WTC11 (cell line): Measurements from ENCODE around the gene SLC24A3. TPM values are rescaled to one million over a fixed set of nuclear protein-coding genes. Genes with fewer than 3 reads are reported as not detected.

Experiments used
- ATAC-seq: fragments of 200-7000 bp; cut with Tn5 transposase; 2 replicates; pipeline ENCODE4 v1.10.0; 2021; ENCODE audit warnings: mild to moderate bottlenecking, moderate library complexity
- CTCF ChIA-PET: fragments of 300-600 bp; sonication (Branson Sonifier 250); formaldehyde crosslinking; loops from one replicate; lab custom pipeline; 2021; ENCODE audit warnings: antibody characterized with exemption; lab: Charles Lee
- POLR2A ChIA-PET: fragments of 350-600 bp; sonication (Branson Sonifier 250); formaldehyde crosslinking; loops from one replicate; lab custom pipeline; 2021; ENCODE audit warnings: antibody characterized with exemption; lab: Charles Lee
- DNase-seq: peaks from one replicate; pipeline ENCODE4 v3.0.0; 2021; ENCODE audit warnings: low spot score
- H3K27ac Mint-ChIP-seq: 2 replicates; pipeline ENCODE4 v1.8.0; 2021; ENCODE audit warnings: mixed read lengths
- H3K27me3 Mint-ChIP-seq: 2 replicates; pipeline ENCODE4 v1.8.0; 2021; ENCODE audit warnings: low read depth, mild to moderate bottlenecking, moderate library complexity, mixed read lengths
- H3K36me3 Mint-ChIP-seq: 2 replicates; pipeline ENCODE4 v1.8.0; 2021; ENCODE audit warnings: mixed read lengths
- H3K4me1 Mint-ChIP-seq: 2 replicates; pipeline ENCODE4 v1.8.0; 2022; ENCODE audit warnings: mixed read lengths
- H3K4me3 Mint-ChIP-seq: 2 replicates; pipeline ENCODE4 v1.8.0; 2021; ENCODE audit warnings: mild to moderate bottlenecking, moderate library complexity, mixed read lengths
- H3K9me3 Mint-ChIP-seq: 2 replicates; pipeline ENCODE4 v1.8.0; 2021; ENCODE audit warnings: mixed read lengths
- CREM ChIP-seq: sonication (generic); formaldehyde crosslinking; IDR thresholded peaks from 2 replicates; pipeline ENCODE4 v1.8.1; 2022; ENCODE audit warnings: mild to moderate bottlenecking, missing genetic modification reagents, moderate library complexity
- ELF4 ChIP-seq: sonication (generic); formaldehyde crosslinking; IDR thresholded peaks from 2 replicates; pipeline ENCODE4 v1.8.1; 2022; ENCODE audit warnings: low read depth, mild to moderate bottlenecking, moderate library complexity, missing genetic modification reagents
- FOXJ3 ChIP-seq: sonication (generic); formaldehyde crosslinking; IDR thresholded peaks from 2 replicates; pipeline ENCODE4 v1.9.0; 2021; ENCODE audit warnings: missing genetic modification reagents, mild to moderate bottlenecking, borderline replicate concordance
- GRHL2 ChIP-seq: fragments of 250-450 bp; sonication (Bioruptor Pico); IDR thresholded peaks from 2 replicates; pipeline ENCODE4 v1.8.0; 2022; ENCODE audit warnings: mild to moderate bottlenecking, moderate library complexity; ENCODE audit not compliant: insufficient replicate concordance, severe bottlenecking
- GTF2I ChIP-seq: fragments of 250-450 bp; sonication (Bioruptor Pico); conservative IDR thresholded peaks from 2 replicates; pipeline ENCODE4 v1.4.0; 2021; ENCODE audit warnings: mild to moderate bottlenecking
- NR2C2 ChIP-seq: sonication (generic); formaldehyde crosslinking; IDR thresholded peaks from 2 replicates; pipeline ENCODE4 v1.8.0; 2022; ENCODE audit warnings: mild to moderate bottlenecking, missing genetic modification reagents
- OVOL2 ChIP-seq: fragments of 250-450 bp; sonication (Bioruptor Pico); IDR thresholded peaks from 2 replicates; pipeline ENCODE4 v1.9.0; 2021; ENCODE audit warnings: mild to moderate bottlenecking, borderline replicate concordance
- SMAD3 ChIP-seq: sonication (generic); formaldehyde crosslinking; IDR thresholded peaks from 2 replicates; pipeline ENCODE4 v1.8.0; 2022; ENCODE audit warnings: missing genetic modification reagents, mild to moderate bottlenecking, borderline replicate concordance
- SOX15 ChIP-seq: fragments of 250-450 bp; sonication (Bioruptor Pico); IDR thresholded peaks from 2 replicates; pipeline ENCODE4 v1.9.0; 2021; ENCODE audit warnings: mild to moderate bottlenecking
- TCF7 ChIP-seq: sonication (generic); formaldehyde crosslinking; IDR thresholded peaks from 2 replicates; pipeline ENCODE4 v1.8.0; 2022; ENCODE audit warnings: mild to moderate bottlenecking, low read depth, missing genetic modification reagents, moderate library complexity
- TEAD4 ChIP-seq: sonication (generic); formaldehyde crosslinking; IDR thresholded peaks from 2 replicates; pipeline ENCODE4 v1.8.0; 2022; ENCODE audit warnings: mild to moderate bottlenecking, missing genetic modification reagents
- ZBTB21 ChIP-seq: sonication (generic); formaldehyde crosslinking; IDR thresholded peaks from 2 replicates; pipeline ENCODE4 v1.8.1; 2023; ENCODE audit warnings: mild to moderate bottlenecking, missing genetic modification reagents, borderline replicate concordance
- ZNF138 ChIP-seq: sonication (generic); formaldehyde crosslinking; conservative IDR thresholded peaks from 2 replicates; pipeline ENCODE4 v1.8.1; 2022; ENCODE audit warnings: mild to moderate bottlenecking, moderate library complexity, missing genetic modification reagents
- ZNF317 ChIP-seq: sonication (generic); formaldehyde crosslinking; IDR thresholded peaks from 2 replicates; pipeline ENCODE4 v1.8.1; 2023; ENCODE audit warnings: low read depth, mild to moderate bottlenecking, moderate library complexity, missing genetic modification reagents, borderline replicate concordance
- ZNF396 ChIP-seq: fragments of 250-450 bp; sonication (Bioruptor Pico); IDR thresholded peaks from 2 replicates; pipeline ENCODE4 v1.8.0; 2021; ENCODE audit warnings: mild to moderate bottlenecking, moderate library complexity, borderline replicate concordance
- ZNF416 ChIP-seq: fragments of 250-450 bp; sonication (Bioruptor Pico); IDR thresholded peaks from 2 replicates; pipeline ENCODE4 v1.9.0; 2021; ENCODE audit warnings: mild to moderate bottlenecking, inconsistent platforms
- total RNA-seq: library from RNA; stranded (reverse); gene quantifications from 3 replicates; pipeline ENCODE4 v1.2.3, GENCODE V29; 2021
- TF ChIP-seq, protein P1 (sequence below): sonication (generic); formaldehyde crosslinking; IDR thresholded peaks from 2 replicates; pipeline ENCODE4 v1.8.1; 2023; ENCODE audit warnings: mild to moderate bottlenecking, missing genetic modification reagents, moderate library complexity
- TF ChIP-seq, protein P2 (sequence below): fragments of 250-450 bp; sonication (Bioruptor Pico); IDR thresholded peaks from 2 replicates; pipeline ENCODE4 v1.9.0; 2021; ENCODE audit warnings: mild to moderate bottlenecking
- TF ChIP-seq, protein P3 (sequence below): sonication (generic); formaldehyde crosslinking; IDR thresholded peaks from 2 replicates; pipeline ENCODE4 v1.8.1; 2023; ENCODE audit warnings: mild to moderate bottlenecking, moderate library complexity, missing genetic modification reagents
- TF ChIP-seq, protein P4 (sequence below): sonication (generic); formaldehyde crosslinking; IDR thresholded peaks from 2 replicates; pipeline ENCODE4 v1.8.1; 2022; ENCODE audit warnings: mild to moderate bottlenecking, moderate library complexity, missing genetic modification reagents
- TF ChIP-seq, protein P5 (sequence below): sonication (generic); formaldehyde crosslinking; IDR thresholded peaks from 2 replicates; pipeline ENCODE4 v1.8.0; 2022; ENCODE audit warnings: mild to moderate bottlenecking, missing genetic modification reagents

The SLC24A3 gene
- total RNA-seq, 1 experiment from 2014 or later: 5.7 TPM

DNA sequence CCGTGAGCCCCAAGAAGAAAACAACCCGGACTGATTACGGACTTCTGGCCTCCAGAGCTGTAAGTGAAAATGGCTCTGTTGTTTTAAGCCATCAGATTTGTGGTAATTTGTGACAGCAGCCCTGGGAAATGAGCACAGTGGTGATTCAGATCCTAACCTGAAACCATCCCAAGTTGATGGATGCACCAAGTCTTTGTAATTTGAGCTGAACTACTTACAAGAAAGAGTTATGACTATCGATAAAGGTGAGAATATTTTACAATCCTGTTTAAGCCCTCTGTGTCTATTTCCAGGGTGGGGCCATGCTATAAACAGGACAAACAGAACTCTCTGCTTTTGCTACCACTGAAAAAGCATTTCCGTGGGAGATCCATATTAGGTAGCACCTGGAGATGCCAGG is 526.5 kb downstream of the SLC24A3 start (continued):
- no peak for TF ChIP-seq SOX15 (CRISPR knock-in tag)
- TF ChIP-seq SMAD3 (CRISPR knock-in tag): no peak
- TF ChIP-seq, protein P1, sequence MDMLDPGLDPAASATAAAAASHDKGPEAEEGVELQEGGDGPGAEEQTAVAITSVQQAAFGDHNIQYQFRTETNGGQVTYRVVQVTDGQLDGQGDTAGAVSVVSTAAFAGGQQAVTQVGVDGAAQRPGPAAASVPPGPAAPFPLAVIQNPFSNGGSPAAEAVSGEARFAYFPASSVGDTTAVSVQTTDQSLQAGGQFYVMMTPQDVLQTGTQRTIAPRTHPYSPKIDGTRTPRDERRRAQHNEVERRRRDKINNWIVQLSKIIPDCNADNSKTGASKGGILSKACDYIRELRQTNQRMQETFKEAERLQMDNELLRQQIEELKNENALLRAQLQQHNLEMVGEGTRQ: no peak
- TF ChIP-seq GTF2I (CRISPR knock-in tag): no peak
- no peak for TF ChIP-seq ZNF396
- no peak for TF ChIP-seq ELF4 (CRISPR knock-in tag)

DNA sequence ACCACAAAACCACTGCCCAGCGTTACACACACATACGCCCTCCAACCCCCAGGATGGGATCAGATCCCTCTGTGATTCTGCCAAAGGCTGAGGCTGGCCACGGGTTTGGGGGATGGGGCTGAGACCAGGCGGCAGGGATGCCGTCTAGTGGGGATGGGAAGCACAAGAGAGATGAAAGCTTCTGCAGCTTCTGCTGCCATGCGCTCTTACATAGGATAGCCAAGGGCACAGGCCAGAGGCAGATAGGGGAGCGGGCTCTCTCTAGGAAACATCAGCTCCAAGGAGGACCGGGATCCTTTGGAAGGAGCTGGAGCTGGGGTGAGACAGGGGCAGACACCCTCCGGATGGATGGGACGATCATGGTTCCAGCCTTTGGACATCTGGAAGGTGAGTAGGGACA is 526.9 kb downstream of the SLC24A3 start:
- POLR2A ChIA-PET: no interaction called here
- ATAC-seq: no peak
- TF ChIP-seq, protein P2, sequence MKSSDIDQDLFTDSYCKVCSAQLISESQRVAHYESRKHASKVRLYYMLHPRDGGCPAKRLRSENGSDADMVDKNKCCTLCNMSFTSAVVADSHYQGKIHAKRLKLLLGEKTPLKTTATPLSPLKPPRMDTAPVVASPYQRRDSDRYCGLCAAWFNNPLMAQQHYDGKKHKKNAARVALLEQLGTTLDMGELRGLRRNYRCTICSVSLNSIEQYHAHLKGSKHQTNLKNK (CRISPR knock-in tag): no peak
- TF ChIP-seq GRHL2 (CRISPR knock-in tag) (no peak), NR2C2 (CRISPR knock-in tag) (no peak), ELF4 (CRISPR knock-in tag) (no peak), ZNF317 (no peak), TCF7 (CRISPR knock-in tag) (no peak), GTF2I (CRISPR knock-in tag) (no peak)
- TF ChIP-seq, protein P3, sequence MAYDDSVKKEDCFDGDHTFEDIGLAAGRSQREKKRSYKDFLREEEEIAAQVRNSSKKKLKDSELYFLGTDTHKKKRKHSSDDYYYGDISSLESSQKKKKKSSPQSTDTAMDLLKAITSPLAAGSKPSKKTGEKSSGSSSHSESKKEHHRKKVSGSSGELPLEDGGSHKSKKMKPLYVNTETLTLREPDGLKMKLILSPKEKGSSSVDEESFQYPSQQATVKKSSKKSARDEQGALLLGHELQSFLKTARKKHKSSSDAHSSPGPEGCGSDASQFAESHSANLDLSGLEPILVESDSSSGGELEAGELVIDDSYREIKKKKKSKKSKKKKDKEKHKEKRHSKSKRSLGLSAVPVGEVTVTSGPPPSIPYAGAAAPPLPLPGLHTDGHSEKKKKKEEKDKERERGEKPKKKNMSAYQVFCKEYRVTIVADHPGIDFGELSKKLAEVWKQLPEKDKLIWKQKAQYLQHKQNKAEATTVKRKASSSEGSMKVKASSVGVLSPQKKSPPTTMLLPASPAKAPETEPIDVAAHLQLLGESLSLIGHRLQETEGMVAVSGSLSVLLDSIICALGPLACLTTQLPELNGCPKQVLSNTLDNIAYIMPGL: no peak
- TF ChIP-seq, protein P1: no peak
- peaks cover 29% of the 10 kb centered on the region for H3K4me1 Mint-ChIP-seq
- no peaks in the 10 kb centered on the region for H3K36me3 Mint-ChIP-seq
- CTCF ChIA-PET: no interaction called here
- H3K27ac Mint-ChIP-seq: no peak overlapping the region
- no peak for DNase-seq
- H3K4me3 Mint-ChIP-seq: no peak overlapping the region
- no peaks in the 10 kb centered on the region for H3K9me3 Mint-ChIP-seq
- H3K27me3 Mint-ChIP-seq: no peaks in the 10 kb centered on the region

DNA sequence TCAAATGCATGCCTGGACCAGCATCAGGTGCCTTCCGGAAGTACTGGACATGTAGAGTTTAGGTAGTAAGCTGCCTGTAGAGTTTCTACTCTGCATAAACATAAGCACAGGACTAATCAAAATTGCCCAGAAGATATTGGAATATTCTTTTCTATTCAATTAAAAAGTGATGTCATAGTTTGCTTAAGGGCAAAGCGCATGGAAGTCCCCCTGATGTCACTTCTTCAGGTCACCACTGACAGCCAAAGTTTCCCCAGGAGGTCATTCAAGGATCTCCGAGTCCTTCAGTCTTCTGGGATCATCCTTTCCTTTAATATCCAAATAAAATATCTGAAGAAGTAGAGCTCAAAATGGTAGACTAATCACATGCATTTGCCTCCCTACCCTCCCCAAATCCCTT is 528.1 kb downstream of the SLC24A3 start:
- H3K4me3 Mint-ChIP-seq: no peak overlapping the region
- ChIA-PET CTCF (no interaction called here), POLR2A (no interaction called here)
- peaks cover 5% of the 10 kb centered on the region; the same call in 1 of the 2 replicates for H3K36me3 Mint-ChIP-seq
- H3K27me3 Mint-ChIP-seq: no peaks in the 10 kb centered on the region
- peaks cover 9% of the 10 kb centered on the region for H3K9me3 Mint-ChIP-seq
- TF ChIP-seq FOXJ3 (CRISPR knock-in tag) (no peak), CREM (CRISPR knock-in tag) (no peak), ZNF138 (CRISPR knock-in tag) (no peak), ZNF416 (CRISPR knock-in tag) (no peak), OVOL2 (no peak), TEAD4 (no peak), ZBTB21 (CRISPR knock-in tag) (no peak), SOX15 (CRISPR knock-in tag) (no peak)
- TF ChIP-seq, protein P2 (CRISPR knock-in tag): no peak
- TF ChIP-seq, protein P4, sequence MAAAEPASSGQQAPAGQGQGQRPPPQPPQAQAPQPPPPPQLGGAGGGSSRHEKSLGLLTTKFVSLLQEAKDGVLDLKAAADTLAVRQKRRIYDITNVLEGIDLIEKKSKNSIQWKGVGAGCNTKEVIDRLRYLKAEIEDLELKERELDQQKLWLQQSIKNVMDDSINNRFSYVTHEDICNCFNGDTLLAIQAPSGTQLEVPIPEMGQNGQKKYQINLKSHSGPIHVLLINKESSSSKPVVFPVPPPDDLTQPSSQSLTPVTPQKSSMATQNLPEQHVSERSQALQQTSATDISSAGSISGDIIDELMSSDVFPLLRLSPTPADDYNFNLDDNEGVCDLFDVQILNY (CRISPR knock-in tag): no peak
- TF ChIP-seq, protein P5, sequence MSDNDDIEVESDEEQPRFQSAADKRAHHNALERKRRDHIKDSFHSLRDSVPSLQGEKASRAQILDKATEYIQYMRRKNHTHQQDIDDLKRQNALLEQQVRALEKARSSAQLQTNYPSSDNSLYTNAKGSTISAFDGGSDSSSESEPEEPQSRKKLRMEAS (CRISPR knock-in tag): no peak
- H3K27ac Mint-ChIP-seq: no peak overlapping the region
- ATAC-seq: no peak
- H3K4me1 Mint-ChIP-seq: peaks cover 21% of the 10 kb centered on the region
- DNase-seq: no peak
